Measurements from ENCODE around the gene TRMT112.

TRMT112 gene

DNA sequence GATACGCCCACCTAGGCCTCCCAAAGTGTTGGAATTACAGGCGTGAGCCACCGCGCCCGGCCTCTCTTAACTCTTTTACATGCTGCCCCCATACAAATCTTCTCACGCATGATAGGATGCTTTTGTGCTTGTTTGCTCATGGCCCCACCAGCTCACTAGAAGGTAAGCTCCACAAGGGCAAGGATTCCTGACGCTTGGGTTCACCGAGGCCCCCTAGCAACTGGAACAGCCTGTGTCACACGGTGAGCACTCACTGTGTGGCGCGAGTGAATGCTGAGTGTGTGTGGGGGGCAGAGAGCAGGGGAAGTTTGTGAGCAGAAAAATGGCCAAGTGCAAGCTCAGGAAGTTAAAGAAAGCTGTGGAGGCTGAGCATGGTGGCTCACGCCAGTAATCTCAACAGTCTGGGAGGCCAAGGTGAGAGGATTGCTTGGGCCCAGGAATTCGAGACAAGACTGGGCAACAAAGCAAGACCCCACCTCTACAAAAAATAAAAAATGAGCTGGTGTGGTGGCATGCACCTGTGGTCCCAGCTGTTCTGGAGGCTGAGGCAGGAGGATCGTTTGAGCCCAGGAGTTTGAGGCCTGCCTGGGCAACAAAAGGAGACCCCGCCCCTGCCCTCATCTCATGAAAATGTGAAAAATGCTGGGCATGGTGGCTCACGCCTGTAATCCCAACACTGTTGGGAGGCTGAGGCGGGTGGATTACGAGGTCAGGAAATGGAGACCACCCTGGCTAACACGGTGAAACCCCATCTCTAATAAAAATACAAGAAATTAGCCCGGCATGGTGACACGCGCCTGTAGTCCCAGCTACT, 35.2 kb downstream of the TRMT112 start:
- H3K4me3 ChIP-seq (ENCODE audit: low read length): no peak overlapping the region
- no peak for DNase-seq (ENCODE audit: low read depth)
- TF ChIP-seq, protein P1, sequence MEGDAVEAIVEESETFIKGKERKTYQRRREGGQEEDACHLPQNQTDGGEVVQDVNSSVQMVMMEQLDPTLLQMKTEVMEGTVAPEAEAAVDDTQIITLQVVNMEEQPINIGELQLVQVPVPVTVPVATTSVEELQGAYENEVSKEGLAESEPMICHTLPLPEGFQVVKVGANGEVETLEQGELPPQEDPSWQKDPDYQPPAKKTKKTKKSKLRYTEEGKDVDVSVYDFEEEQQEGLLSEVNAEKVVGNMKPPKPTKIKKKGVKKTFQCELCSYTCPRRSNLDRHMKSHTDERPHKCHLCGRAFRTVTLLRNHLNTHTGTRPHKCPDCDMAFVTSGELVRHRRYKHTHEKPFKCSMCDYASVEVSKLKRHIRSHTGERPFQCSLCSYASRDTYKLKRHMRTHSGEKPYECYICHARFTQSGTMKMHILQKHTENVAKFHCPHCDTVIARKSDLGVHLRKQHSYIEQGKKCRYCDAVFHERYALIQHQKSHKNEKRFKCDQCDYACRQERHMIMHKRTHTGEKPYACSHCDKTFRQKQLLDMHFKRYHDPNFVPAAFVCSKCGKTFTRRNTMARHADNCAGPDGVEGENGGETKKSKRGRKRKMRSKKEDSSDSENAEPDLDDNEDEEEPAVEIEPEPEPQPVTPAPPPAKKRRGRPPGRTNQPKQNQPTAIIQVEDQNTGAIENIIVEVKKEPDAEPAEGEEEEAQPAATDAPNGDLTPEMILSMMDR (conservative IDR thresholded peaks at IDR 0.05; ENCODE audit: low read depth, low read length): no peak

DNA sequence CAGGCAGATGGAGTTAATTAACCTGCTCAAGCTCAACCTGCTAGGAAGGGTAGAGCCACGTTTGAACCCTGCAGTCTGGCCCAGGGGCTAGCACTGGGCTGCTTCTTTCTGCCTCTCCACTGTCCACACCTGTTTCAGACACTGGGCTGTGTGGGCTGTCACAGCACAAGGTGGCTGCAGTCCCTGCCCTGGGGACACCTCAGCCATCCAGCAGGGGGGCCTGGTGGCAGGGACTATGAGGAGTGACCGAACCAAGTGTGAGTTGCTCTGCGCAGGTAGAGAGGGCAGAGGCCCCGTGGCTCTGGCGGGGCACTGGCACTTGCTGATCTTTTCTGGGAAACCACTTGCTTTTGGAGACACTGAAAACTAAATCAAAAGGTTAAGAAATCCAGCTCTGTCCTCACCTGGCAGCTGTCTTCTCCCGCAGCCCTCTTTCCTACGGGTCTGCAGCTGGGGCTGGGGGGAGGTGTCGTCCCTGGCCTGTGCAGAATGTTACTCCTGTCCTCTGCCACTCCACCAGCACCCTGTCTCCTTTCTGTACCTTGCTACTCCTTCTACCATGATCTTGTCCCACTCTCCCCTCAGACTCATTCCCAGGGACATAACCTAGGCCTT, 38.7 kb downstream of the TRMT112 start:
- no peak overlapping the region for H3K4me3 ChIP-seq (ENCODE audit: low read length)
- TF ChIP-seq, protein P1 (conservative IDR thresholded peaks at IDR 0.05; ENCODE audit: low read depth, low read length): no peak
- no peak for DNase-seq (ENCODE audit: low read depth)

- H3K4me3 ChIP-seq (ENCODE audit: low read length): no peak overlapping the region
These were observed 40.5 kb downstream of the TRMT112 start for GRCh38 chr11:64276653-64277431.

DNA sequence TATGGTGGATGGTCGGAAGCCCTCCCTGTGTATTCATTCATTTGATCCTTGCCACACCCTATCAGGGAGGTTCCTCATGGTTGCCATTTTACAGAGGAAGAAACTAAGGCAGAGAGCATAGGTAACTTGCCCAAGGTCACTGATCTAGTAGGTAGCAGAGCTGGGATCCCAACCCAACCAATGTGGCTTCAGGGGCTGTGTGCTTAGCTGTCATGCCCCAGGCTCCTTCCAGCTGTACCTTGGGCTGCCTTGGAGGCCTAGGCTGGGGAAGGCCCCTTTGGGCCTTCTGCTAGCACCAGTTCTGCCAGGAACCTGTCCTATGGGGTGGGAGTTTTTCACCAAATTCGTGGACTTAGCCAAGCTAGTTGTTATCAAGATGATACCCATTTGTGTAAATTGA, 41.5 kb downstream of the TRMT112 start:
- TF ChIP-seq, protein P1 (conservative IDR thresholded peaks at IDR 0.05; ENCODE audit: low read depth, low read length): no peak
- H3K4me3 ChIP-seq (ENCODE audit: low read length): no peak overlapping the region
- DNase-seq (ENCODE audit: low read depth): no peak

More at GRCh38 chr11:64276653-64277431, 40.5 kb downstream of the TRMT112 start:
- TF ChIP-seq, protein P1 (conservative IDR thresholded peaks at IDR 0.05; ENCODE audit: low read depth, low read length): no peak
- no peak for DNase-seq (ENCODE audit: low read depth)

DNA sequence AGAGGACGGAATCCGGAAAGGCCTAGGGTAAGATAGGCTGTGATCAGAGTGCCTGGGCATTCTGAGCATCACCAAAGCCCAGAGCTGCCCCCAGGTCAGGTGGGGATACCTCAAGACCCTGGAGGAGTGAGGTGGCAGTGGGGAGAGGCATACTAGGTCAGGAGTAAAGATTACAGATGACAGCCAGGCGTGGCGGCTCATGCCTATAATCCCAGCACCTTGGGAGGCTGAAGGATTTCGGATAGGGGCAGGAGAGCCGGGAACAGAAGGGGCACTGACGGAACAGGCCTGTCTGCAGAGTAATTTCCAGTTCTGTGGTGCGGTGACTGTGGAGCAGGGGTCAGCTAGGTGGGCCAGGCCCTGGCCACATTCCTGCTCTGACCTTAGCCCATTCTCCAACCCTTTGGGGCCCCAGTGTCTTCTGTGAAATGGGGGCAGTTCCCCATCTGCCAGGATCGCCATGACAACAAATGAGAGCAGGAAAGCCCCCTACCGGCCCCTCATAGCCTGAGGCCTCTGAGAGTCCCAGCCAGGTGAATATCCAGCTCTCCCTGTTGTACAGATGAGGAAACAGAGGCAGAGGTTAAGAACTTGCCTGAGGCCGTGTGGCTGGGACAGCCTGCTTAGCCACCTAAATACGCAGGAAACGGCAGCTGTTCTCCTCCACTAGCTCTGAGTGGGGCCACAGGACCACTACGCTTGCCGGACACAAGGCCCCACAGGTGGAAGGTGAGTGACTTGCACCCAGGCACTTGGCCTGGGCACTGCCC, 42.1 kb downstream of the TRMT112 start:
- TF ChIP-seq, protein P1 (conservative IDR thresholded peaks at IDR 0.05; ENCODE audit: low read depth, low read length): no peak
- H3K4me3 ChIP-seq (ENCODE audit: low read length): no peak overlapping the region
- no peak for DNase-seq (ENCODE audit: low read depth)

- DNase-seq (ENCODE audit: low read depth): peak; percentile 99
- TF ChIP-seq, protein P1 (conservative IDR thresholded peaks at IDR 0.05; ENCODE audit: low read depth, low read length): peak; percentile 4
- H3K4me3 ChIP-seq (ENCODE audit: low read length): peak overlapping the region; percentile 76
These were observed 47.7 kb downstream of the TRMT112 start for GRCh38 chr11:64269540-64270220.
